Measurements from ENCODE around the gene XPO4.
"Not testable (repeated sequence)": the region's sequence is repeated elsewhere in the genome, so short reads cannot be mapped to it uniquely, and the experiment has no call there.

Gene XPO4

DNA sequence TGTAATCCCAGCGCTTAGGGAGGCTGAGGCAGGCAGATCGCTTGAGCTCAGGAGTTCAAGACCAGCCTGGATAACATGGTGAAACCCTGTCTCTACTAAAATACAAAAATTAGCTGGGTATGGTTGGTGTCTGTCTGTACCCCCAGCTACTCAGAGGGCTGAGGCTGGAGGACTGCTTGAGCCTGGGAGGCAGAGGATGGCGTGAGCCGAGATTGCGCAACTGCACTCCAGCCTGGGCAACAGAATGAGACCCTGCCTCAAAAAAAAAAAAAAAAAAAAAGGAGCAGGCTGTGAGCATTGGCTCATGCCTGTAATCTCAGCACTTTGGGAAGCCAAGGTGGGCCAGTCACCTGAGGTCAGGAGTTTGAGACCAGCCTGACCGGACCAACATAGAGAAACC, 12.0 kb downstream of the XPO4 start:
- FAIRE-seq: not testable (repeated sequence)

DNA sequence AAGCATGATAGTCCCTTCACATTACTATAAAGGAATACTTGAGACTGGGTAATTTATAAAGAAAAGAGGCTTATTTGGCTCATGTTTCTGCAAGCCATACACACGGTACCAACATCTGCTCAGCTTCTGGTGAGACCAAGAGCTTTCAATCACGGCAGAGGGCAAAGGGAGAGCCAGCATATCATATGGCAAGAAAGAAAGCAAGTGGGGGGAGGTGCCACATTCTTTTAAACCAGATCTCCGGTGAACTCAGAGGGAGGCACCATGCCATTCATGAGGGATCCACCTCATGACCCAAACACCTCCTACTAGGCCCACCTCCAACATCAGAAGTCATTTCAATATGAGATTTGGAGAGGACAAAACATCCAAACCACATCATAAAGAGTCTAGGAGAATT, 20.3 kb downstream of the XPO4 start:
- FAIRE-seq: no peak

DNA sequence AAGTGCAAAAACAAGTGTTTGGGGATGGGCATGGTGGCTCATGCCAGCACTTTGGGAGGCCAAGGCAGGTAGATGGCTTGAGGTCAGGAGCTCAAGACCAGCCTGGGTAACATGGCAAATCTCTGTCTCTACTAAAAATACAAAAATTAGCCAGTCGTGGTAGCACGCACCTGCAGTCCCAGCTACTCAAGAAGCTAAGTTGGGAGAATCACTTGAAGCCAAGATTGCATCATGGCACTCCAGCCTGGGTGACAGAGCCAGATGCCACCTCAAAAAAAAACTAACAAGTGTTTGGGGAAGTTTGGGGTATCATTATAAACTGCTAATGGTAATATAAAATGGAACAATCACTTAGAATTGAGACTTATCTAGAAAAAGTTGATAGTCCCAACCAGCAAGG, 24.6 kb downstream of the XPO4 start:
- FAIRE-seq: no peak

DNA sequence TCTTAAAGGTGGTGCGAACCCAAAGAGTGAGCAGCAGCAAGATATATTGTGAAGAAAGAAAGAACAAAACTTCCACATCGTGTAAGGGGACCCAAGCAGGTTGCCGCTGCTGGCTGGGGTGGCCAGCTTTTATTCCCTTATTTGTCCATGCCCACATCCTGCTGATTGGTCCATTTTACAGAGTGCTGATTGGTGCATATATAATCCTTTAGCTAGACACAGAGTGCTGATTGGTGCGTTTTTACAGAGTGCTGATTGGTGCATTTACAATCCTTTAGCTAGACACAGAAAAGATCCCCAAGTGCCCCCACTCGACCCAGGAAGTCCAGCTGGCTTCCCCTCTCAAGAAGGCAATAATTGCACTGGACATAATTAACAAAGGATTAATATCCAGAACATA, 25.7 kb downstream of the XPO4 start:
- not testable (repeated sequence) for FAIRE-seq

DNA sequence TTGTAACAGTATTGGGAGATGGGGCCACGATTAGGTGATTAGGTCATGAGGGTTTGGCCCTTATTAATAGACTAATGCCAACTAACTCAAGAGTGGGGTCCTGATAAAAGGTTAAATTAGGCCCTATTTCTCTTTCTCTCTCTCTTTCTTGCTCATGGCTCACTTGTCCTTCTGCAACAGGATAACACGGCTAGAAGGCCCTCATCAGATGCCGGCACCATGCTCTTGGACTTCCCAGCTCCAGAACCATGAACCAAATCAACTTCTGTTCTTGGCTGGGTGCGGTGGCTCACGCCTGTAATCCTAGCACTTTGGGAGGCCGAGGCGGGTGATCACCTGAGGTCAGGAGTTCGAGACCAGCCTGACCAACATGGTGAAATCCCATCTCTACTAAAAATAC, 28.1 kb downstream of the XPO4 start:
- not testable (repeated sequence) for FAIRE-seq

DNA sequence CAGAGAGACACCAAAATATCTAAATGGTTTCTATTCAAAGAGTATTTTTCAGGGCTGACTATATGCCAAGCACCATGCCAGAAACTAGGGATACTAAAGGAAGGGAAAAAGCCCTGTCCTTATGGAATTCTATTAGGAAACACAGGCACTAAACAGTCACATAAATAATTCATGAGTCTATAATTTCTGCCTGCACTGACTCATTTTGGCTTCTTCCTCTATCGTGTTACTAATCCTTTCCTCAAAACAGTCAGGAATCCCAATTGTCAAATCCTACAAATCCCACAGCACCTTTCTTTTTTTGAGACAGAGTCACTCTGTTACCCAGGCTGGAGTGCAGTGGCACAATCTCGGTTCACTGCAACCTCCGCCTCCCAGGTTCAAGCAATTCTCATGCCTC, 29.2 kb downstream of the XPO4 start:
- no peak for FAIRE-seq

DNA sequence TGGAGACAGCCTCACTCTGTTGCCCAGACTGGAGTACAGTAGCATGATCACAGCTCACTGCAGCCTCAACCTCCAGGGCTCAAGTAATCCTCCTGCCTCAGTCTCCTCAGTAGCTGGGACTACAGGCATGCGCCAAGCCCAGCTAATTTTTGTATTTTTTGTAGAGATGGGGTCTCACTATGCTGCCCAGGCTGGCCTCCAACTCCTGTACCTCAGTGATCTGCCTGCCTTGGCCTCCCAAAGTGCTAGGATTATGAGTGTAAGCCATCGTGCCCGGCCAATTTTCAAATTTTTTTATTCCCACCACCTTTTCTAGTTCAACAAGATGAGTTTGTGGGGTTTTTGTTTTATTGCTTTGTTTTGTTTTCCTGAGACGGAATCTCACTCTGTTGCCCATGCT, 31.7 kb downstream of the XPO4 start:
- FAIRE-seq: no peak

DNA sequence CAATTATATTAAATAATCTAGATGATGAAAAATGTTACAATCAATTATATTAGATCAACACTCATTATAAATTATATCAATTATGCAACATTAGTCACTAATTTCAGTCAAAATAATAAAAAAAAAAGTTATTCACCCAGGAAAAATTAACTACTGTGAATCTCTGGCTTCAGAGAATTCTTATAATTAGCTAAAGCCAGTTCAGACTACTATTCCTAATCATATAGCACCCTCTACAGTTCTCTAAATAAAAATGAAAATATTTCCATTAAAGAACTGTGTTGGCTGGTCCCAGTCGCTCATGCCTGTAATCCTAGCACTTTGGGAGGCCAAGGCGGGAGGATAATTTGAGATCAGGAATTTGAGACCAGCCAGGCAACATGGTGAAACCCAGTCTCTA, 33.0 kb downstream of the XPO4 start:
- FAIRE-seq: no peak

DNA sequence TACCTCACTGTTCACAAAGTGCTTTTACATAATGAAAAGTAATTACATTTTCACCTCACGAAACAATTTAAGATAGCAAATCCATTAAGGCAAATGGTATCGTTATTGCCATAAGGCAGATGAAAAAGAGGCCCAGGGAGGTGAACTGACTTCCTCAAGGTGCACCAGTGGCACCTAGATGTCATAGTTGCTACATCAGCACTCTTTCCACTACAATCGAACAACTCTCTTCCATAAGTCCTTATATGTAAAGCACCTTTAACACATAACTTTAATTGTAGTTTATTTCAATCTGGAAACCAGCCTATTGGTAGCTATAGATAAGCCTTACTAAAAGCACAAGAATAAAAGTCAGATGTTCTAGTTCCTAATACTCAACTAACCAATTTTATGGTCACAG, 35.1 kb downstream of the XPO4 start:
- FAIRE-seq: peak; percentile 49

DNA sequence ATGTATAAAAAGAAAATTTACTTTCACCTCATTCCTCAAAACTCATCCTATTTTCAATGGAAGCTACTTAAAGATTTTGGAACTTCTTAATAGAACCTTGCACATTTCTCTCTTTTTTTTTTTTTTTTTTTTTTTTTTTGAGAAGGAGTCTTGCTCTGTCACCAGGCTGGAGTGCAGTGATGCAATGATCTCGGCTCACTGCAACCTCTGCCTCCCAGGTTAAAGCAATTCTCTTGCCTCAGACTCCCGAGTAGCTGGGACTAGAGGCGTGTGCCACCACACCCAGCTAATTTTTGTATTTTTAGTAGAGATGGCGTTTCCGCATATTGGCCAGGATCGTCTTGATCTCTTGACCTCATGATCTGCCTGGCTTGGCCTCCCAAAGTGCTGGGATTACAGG, 40.9 kb downstream of the XPO4 start:
- not testable (repeated sequence) for FAIRE-seq

DNA sequence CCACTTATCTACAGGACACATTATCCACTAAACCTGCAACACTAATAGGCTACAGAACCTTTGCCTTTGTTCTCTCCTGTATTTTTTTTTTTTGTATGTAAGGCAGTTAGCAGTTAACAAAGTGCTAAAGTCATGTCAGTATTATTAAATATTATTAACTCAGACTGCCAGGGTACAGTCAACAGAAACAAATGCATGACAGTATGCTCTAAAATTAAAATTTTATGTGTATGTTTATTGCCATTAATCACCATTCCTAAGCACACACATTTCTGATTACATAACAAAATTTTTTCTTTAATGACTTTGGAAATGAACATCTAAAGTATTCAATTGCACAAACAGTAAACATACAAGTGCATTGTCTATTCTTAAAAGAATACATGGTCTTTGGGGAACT, 41.7 kb downstream of the XPO4 start:
- no peak for FAIRE-seq

DNA sequence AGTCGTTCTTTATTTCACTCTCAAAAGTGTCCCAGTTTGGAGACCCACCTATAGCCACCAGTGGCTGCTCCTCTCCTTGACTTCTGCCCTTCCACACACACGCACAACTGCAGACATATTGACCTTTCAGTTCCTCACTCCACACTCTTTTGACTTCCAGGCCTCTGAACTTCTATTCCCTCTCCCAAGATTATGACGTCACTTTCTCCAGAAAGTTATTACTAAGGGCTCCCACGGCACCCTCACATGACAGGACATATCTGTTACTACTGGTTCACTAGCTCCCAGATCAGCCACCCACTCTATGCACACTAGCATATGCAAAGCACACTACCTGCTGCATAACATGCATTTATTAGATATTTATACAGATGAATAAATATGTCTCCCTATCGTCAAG, 45.9 kb downstream of the XPO4 start:
- no peak for FAIRE-seq

DNA sequence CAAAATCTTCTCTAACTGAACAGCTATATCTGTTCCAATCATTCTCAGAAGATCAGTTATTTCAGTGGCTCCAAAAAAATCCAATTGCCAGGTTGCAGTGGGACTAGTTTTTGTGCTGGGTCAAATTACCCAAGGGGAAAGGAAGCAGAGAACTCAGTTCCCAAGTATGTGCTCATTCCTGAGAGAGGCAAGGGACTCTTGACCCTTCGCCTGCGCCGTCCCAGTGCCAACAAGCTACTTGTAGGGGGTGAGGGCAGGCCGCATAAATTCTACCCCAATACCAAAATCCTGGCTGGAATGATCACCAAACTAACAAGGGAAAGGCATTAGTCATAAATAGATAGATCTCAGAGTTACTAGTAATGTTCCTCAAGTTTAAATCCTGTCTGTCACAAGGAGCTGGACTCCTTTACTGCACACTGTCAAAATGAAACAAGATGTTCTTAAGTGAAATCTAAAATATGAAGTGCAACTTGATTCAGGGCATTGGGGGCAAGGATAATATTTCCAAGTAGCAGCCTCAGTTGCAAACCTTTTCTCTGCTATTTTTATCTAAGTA, 50.6 kb downstream of the XPO4 start:
- no peak for FAIRE-seq

DNA sequence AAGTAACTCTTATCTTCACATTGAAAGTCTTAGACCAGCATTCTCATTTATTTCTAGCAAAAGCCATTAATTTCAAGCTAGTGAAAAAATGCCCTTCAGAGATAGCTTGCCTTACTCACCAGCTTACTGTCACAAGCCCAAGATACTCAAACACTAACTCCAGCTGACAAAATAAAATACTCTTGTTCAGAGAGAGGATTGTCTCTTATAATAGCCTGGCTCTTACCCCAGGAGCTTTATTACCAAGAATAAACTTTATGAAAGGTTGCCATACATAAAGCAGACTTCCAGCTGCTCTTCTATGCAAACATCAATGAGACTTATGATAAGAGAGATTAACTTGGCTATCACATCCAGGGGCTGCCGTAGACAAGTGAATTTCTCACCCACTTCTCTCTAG, 53.6 kb downstream of the XPO4 start:
- no peak for FAIRE-seq

DNA sequence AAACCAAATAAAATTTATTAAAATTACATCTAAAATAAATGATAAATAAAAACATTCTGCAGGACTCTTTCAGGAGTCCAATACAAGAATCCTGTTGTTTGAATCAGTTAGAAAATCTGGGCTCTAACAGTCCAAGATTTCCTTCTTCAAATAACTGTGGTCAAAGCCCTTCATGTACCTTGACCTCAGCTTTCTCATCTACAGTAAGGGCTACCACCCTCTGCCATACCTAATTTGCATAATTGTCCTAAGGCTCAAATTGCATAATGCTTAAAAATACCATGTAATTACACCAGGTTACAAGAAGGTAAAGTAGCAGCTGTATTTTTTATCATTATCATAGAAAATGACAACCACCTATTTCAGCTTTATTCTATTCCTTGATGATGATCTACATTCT, 54.3 kb downstream of the XPO4 start:
- no peak for FAIRE-seq

DNA sequence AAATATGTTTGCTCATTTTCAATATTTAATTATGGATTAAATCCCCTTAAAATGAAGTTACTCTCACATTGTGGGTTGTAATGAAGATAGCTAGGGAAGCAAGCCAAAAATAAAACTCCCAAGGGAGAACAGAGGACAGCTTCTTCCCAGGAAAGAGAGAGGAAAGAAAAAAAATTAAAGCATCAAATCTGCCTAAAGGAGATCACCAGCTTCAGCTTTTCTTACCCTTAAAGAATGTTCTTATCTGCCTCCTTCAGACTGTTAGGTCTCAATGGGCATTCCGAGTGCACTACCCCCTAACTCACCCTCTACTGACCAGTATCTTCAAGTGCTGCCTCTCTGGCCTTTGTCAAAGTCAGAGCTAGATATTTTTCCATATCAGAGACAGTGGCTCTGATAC, 55.2 kb downstream of the XPO4 start:
- no peak for FAIRE-seq

DNA sequence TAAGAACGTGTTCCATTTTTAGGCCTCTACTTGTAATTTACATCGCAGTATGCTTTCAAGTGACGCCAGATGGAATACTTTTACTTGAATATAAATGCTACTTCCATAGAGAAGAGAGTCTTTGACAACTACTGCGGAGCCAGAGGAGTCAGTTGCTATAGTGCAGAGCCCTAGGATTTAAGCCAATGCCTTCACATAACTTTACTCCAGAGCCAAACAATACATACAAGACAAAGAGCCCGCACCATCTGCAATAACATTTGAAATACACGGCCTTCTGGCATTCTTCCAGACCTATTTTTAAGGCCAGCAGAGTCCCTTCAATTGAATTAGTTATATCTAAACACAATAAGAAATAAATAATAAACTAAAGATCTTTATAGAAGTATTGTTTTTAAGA, 59.4 kb downstream of the XPO4 start:
- no peak for FAIRE-seq

DNA sequence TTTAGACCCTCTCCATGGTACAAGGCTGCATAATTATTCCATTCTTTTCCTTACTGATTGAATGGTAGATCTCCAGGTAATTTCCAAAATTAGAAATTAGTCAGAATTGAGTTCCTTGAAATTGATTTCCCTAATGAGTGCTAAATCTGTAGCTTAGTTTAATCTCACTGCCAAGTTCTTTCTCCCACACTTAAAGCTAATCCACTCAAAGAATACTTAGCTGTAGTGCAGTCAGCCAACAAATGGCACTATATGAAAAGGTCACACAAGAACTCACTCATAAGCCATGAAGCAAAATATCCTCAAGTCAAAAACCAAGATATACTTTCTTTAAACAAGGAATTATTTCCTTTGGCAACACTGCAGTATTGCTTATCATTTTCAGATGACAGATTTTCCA, 62.0 kb downstream of the XPO4 start:
- FAIRE-seq: no peak

DNA sequence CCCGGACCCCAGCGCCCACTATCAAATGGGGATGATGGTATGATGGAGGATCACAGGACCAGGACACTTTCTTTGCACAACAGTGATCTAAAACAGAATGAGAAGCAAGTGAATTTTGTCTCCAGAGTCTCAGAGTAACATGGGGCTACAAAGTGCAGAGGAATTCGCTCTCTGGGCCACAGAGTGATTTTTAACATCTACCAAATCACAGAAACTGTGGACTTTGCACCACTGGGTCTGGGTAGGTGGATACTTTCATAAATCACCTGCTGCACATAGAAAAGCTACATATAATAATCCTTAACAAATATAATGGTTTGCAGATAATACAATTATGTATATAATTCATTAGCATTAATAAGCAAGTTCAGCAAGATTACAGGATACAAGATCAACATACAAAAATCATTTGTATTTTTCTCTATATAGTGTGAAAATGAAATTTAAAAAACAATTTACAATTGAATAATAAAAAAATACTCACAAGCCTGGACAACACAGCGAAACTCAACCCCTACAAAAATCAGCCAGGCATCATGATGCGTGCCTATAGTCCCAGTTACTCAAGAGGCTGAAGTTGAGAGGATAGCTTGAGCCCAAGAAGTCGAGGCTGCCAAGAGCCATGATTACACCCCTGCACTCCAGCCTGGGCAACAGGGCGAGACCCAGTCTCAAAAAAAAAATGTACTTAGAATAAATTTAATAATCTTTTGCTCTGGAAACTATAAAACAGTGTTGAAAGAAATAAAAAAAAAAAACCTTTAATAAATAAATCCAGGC, 68.5 kb downstream of the XPO4 start:
- FAIRE-seq: no peak

DNA sequence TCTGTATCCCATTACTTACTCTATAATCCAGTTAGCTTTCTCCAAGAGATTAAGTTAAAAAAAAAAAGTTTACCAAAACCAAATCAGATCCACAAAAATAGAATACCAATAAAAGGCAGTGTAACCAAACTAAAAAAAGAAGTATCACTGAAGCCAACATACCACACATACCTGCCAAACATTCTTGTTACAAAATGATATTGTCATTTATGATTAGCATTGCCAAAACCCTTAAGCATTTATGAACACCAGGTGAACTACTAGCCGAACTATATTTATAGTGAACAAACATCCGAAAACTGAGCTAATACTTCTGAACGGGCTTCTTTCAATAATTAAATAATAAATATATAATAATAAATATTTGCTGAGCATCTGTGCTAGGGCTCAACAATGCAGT, 69.7 kb downstream of the XPO4 start:
- FAIRE-seq: no peak

DNA sequence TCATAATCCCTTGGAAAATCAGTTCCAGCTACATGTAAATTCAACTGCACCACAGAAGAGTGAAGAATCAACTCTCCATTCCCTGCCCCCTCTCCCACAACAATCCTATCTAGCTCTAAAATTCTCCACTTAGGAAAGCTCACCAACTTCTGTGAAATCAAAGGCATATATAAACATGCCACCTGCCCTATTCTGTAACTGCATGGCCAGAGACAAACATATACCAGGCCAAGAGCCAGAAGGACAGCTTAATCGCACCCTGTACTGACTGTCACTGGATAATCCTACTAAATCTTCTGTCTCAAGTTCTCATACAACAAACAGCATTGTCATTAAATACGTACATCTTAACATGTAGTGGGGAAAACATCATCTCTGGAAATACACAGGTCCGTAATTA, 70.6 kb downstream of the XPO4 start:
- no peak for FAIRE-seq

DNA sequence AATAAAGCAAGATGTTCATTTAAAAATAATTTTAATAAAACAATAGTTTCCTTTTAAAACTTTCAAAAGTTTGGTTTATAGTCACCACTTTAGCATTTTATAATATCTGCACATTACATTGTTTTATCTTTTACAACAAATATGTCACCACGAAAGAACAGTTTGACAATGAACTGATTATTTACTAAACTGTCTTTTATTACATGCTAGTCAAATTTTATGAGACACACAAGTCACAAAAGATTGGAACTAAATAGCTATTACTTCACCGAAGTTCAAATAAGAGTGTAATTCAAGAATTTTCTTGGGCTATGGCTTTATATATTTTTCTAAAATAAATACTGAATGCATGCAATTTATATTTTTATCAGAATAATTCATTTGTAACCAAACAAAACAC, 71.3 kb downstream of the XPO4 start:
- FAIRE-seq: peak; percentile 13

DNA sequence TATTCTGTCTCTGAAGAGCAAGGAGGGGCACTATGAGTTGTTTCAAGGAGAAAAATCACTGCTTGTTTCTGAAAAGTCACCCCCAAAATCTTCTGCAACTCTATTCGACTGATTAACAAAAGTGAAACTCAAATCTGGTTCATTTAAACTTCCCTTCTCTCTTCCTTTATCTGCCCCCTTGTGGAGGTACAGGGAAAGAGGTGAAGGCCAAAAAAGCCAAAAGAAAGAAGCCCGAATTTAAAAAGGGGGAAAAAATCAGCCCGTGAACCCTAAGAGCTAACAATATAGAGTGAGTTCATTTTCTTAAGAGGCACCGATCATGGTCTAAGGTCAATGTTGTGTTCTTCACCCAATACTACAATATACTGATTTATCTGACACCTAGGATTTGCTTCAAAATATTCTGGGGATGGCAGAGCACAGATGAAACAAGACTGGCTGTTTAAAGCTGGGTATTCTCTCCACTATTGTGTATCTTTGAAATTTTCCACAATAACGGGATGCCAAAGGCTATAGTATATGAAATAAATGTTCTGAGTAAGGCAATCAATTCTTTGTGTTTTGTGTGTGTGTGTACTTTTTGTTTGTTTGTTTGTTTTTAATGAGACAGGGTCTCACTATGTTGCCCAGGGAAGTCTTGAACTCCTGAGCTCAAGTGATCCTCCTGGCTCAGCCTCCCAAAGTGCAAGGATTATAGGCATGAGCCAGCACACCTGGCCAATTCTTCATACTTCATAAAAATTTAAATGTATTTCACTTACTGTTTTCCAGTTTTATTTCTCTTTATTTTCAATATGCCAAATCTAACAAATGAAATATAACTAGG, 73.8 kb downstream of the XPO4 start:
- peak; percentile 94 for FAIRE-seq

Measured in islet of Langerhans (tissue), 1 donor.